ENCODE data around the gene CLEC18B.
"Not testable (repeated sequence)": the region's sequence is repeated elsewhere in the genome, so short reads cannot be mapped to it uniquely, and the experiment has no call there.

The CLEC18B gene

DNA sequence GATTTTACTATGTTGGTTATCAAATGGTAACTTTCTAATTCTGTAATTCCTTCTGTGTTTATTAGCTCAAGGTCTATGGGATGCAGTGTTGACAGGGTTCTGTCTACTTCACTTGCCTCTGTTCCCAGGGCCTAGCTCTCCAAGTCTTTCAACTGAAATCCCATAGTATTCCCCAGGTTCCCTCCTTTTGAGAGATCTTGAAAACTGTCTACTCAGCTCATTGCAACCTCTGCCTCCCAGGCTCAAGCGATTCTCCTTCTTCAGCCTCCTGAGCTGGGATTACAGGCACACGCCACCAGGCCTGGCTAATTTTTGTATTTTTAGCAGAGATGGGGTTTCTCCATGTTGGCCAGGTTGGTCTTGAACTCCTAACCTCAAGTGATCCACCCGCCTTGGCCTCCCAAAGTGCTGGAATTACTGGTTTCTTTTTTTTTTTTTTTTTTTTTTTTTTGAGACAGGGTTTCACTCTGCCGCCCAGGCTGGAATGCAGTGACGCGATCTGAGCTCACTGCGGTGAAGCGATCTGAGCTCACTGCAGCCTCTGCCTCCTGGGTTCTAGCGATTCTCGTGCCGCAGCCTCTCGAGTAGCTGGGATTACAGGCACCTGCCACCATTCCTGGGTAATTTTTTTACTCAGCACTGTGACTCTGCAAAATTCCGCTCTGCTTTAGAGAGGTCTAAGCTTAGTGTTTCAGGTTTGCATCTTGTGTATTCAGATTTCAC is 22.5 kb upstream of the CLEC18B start:
- not testable (repeated sequence) for DNase-seq

DNA sequence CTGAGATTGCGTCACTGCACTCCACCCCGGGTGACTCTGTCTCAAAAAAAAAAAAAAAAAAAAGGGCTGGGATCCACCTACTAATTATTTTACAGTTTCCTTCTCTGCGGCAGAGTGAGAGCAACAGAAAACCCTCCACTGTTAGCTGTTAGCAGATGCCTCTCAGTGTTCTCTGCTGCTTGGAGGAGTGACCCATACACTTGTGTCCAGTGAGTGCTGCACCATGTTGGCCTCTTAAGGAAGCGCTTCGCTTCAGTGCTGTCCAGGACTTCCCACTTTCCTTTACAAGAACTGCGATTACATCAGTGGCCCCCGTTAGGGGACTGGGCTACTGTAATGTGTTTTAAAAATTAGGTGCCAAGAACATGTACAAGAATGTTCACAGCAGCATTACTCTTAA is 18.4 kb upstream of the CLEC18B start:
- no peak for DNase-seq

DNA sequence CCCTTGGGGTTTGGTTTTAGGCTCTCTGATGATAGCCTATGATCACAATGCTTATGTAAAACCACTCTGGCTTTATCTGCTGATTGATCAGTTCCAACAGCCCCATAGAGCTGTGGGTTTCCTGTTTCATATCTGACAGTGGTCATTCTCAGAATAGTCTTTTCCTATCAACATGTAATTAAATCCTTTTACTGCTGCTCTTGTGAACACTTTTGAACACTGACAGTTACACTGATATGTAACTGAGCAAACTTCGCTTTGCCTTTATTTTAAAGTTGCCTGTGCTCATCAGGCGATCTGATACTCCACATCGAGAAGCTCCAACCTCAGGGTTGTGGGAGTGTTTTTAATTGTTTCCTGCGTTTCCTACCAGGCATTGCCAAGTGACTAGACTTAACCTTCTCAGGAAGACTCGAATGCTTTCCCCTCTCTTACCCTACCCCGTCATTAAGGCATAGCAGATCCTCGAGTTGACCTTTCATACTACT is 17.3 kb upstream of the CLEC18B start:
- DNase-seq = no peak

DNA sequence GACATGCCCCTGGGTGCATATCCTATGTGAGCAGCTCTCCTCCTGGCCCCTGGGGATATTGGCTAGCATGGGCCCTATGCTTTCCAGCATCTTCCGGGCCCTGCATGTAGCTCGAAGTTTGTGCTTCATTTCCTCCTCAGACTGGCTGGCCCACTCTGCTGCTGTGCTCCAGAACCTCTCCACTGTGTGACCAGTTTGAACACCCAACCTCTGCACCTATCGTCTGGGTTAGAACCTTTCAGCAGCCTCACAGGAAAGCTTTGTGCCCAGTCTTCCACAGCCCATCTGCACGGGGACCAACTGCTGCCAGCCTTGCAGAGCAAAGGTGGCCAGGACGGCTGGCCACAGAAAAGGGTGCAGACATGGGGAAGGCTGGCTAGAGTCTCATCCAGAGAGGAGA is 10.2 kb upstream of the CLEC18B start:
- DNase-seq = no peak

DNA sequence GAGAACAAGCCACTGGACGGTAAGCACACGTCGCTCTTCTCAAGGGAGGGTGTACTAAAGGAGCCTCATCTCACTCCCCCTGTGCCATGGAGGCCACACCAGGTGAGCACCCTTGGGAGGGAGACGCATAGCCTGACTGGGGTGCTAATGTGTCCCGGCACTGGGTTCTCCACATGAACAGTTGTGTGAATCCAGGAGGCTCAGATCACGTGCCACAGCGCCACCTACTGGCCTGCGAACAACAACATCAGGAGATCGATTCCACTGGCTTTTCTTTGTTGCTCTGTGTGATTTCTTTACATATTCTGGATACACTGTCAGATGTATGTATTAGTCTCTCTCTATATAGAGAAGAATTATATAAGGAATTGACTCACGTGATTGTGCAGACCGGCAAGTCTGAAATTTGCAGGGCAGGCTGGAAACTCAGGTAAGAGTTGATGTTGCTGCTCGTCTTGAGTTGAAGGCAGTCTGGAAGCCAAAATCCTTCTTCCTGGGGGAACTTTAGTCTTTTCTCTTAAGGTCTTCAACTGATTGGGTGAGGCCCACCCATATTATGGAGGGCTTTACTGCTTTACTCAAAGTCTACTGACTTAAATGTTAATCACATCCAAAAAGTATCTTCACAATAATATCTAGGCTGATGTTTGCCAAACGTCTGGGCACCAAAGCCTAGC is 8.9 kb upstream of the CLEC18B start:
- DNase-seq = not testable (repeated sequence)

DNA sequence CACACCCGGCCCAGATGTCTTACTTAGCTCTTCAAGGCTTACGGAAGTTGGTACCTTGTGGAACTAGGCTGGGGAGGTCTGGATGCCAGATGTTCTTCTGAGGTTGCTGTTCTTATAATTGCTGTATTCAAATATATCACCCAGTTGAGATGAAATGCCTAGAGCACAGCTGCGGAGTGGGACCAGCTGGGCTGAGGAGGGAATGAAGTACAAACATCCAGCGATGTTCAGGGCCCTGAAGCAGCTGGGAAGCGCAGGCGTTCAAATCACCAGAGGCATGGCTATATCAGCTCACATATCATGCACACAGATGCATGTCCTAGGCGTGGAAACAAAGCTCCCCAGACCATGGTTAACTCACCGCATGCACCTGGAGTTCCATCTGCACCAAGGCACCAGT is 7.2 kb upstream of the CLEC18B start:
- DNase-seq = not testable (repeated sequence)

DNA sequence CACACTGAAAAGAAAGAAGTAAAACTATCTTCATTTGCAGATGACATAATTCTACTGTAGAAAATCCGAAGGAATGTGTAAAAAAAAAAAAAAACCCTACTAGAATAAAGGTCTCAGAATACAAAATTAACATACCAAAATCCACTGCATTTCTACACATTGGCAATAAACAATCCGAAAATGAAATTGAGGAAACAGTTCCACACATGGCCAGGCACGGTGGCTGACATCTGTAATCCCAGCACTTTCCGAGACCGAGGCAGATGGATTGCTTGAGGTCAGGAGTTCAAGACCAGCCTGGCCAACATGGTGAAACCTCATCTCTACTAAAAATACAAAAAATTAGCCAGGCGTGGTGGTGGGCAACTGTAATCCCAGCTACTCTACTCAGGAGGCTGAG is 4.5 kb upstream of the CLEC18B start:
- not testable (repeated sequence) for DNase-seq

DNA sequence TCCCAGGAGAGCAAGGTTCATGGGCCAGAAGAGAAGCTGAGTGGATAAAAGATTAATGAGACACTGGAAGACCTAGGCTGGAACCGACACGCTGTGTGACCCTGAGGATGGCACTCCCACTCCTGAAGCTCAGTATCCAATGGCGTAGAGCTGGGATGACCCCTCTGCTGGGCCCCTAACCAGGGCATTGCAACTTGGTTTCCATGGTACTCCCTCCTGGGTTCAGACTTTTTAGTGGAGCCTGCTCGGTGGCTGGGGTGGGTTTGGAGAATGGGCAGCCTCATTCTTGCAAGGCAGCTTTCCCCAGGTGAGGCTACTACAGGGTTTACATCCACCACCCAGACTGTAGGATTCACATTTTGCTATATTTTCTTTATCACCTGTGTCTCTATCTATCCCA is 2.4 kb upstream of the CLEC18B start:
- DNase-seq = not testable (repeated sequence)

DNA sequence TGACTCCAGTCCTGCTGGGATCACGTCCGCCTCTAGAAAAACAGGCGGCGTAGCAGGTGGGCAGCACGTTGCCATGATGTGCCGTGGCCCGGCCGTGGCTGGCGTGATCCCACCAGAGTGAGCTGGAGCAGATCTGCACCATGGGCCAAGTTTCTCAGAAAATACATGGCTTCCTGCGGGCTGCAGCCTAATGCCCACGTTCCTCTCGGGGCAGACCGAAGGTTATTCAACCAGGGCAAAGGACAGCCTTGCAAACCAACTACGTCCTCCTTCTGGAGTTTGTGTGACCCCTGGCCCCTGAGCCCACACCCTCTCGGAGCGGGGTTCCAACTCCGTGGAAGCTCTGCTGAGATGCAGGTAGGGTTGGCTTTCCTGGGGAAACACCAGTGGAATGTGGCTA is 808 bp upstream of the CLEC18B start:
- not testable (repeated sequence) for DNase-seq

DNA sequence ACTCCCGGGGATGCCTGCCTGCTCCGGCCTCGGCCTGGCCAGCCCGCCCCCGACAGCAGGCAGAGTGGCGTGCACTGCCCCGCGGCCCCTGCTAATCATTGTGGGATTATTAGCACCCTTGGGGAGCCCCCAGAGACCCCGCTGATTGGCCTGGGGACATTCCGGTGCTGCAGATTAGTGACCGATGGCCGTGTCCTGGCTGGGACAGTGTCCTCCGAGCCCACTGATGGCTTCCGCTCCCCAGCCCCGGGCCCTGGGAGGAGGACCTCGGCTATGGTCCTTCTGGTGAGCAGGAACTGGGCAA is 156 bp upstream of the CLEC18B start:
- DNase-seq = not testable (repeated sequence)

DNA sequence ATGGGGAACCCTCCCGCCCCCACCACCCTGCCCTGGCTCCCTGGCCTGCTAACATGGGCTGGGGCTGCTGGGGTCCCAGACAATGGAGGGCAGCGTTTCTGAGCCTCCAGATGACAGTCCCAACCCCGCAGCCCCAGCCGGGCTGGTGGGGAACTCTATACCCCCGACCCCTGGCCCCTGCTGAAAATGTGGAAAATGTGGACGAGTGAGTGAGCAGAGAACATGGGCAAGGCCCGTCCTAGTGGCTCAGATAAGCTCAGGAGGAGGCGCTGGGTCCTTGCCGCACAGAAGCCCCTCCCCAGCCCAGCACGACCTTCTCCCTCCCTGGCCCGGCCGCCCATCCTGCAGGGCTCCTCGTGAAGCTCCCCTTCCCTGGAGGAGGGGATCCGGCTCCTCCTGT is 1.5 kb downstream of the CLEC18B start:
- not testable (repeated sequence) for DNase-seq

DNA sequence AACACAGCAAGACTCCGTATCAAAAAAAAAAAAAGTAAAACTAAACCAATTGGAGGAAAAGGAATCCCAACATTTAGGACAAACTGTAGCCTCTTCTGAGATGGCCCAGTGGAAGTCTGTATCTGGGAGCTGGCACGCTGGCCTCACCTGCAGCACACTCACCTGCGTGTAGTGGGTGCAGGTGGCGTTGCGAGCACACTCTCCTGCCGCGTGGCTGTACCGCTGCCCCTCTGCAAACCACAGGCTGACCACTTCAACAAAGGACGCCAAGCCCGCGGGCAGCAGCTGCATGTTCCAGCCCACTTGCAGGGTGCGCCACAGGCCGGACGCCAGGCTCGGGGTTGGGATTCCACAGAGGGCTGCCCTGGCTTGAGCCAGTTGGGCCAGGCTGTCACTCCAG is 3.4 kb downstream of the CLEC18B start:
- not testable (repeated sequence) for DNase-seq

DNA sequence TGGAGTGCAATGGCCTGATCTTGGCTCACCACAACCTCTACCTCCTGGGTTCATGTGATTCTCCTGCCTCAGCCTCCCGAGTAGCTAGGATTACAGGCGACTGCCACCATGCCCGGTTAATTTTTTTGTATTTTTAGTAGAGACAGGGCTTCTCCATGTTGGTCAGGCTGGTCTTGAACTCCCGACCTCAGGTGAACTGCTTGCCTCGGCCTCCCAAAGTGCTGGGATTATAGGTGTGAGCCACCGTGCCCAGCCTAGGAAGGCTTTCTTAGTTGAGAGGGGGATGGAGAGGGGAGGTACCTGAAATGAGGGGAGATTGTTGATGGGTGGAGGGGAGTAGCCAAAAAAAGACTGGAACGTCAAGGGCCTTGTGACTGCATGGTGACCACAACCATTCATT is 7.4 kb downstream of the CLEC18B start:
- DNase-seq = not testable (repeated sequence)

DNA sequence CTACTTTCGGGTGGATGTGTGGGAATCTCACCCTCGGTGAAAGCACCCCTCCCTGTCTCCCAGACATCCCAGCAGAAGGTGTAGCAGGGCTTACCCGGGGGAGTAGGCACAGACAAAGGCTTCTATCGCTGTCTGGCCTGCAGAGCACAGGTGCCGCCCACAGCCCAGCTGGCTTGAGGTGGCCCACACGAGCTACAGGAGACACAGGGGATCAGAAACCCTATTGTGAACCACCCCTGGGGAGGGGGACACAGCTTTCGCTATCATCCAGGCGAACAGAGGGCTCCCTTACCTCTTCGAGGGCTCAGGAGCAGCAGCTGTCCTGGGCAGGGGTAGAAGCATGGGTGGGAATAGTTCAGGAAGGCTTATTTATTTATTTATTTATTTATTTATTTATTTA is 7.8 kb downstream of the CLEC18B start:
- not testable (repeated sequence) for DNase-seq

DNA sequence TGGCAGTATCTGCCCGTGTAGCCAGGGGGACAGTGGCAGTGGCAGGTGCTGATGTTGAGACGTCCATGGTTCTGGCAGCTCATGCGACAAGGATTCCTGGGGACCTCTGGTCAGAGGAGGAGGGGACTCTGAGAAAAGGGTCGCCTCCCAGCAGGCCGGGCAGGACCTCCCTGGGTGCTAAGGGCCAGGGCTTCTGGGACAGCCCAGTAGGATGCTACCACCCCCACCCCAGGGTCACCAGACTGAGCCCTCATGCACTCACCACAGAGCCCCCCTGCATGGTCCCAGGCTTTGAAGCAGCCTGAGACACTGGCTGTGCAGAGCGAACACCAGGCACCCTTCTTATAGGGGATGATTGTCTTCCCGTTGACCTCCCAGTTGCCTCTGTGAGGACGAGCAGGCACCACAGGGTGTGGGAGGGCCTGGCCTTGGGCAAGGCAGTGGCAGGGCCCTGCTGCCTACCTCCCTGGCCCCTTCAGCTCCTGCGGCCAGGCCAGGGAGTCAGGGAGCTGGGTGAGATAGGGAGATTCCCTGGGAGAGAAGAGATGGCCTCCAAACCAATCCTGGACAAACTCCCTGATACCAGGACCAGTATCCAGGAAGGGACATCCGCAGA is 8.4 kb downstream of the CLEC18B start:
- DNase-seq = not testable (repeated sequence)

DNA sequence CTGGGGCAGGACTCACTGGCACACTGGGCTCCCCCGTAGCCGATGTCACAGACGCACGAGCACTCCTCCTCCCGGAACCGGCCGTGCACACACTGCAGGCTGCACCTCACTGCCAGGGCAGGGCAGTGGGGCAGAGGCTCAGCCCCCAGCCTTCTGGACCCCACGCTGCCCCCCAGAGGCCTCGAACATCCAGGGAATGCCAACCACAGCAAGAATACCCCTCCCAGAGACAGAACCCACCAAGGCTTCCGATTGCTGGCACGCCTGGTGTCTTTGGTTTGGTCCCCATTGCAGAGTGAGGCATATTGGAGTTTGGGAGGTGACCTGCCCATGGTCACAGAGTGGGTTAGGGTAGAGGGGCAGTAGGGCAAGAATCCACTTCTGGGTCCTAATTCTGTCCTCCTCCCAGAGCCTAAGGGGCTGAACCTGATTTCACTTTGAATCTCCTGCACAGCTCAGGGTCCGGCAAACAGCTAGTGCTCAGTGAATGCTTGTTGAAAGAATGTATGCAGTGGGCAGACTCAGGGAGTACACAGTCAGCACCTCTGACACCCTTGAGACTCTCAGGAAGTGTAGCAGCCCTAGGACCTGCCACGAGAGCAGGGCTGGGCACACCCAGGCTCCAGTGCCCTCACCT is 9.0 kb downstream of the CLEC18B start:
- DNase-seq = not testable (repeated sequence)

DNA sequence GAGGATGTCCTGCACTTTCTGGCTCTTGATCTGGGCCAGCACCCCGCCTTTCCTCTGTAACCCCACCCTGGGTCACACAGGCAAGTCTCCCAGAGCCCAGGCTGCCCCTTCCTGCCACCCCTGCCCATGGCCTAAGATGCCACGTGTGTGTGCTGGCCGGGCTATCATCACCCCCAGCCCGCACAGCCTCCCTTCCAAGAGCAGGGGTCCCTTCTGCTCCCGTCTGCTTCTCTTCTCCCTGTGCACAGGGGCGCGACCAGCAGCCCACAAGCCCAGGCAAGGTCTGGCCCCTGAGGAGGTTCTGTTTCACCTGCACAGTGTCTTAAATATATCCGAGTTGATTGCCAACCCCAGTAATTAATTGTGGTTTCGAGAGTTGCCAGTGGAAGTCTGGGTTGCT is 10.3 kb downstream of the CLEC18B start:
- not testable (repeated sequence) for DNase-seq

DNA sequence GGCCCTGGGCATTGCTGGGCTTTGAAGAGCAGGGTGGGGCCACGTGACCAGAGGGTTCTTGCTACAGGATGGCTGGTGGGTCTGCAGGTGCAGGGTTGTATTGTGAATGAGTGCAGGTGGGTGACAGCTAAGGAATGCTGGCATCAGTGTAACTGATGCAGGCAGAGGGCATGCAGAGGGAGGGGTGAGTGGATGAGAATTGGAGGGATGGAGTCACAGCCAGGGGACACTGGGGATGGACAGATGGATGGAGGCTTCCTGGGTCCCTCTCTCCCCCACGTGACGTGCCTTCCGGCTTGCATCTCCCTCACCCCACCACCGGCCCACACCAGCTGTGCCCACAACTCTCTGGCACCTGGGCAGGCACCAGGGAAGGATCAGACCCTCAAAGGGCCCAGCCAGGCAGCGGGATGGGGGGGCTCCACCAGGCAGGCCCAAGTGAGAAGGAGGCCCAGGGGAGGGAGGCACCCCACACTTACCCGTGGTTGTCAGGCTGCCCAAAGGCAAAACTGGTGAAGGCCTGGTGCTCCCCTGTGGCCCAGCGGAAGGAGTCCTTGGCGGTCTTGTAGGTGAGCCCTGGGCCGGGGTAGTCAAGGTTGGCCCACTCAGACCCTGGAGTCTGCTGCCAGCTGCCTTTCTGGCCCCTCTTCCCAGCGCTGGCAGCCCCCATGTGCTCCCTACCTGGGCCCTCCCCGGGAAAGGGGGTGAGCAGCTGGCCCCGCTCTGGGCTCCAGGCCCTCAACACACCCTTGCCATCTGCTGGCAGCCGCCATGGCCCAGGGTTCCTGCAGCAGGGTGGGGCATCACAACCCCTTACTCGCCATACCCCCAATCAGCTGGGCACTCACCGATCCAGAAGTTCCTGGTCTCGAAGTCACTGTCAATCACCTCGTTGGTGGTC is 11.0 kb downstream of the CLEC18B start:
- not testable (repeated sequence) for DNase-seq

DNA sequence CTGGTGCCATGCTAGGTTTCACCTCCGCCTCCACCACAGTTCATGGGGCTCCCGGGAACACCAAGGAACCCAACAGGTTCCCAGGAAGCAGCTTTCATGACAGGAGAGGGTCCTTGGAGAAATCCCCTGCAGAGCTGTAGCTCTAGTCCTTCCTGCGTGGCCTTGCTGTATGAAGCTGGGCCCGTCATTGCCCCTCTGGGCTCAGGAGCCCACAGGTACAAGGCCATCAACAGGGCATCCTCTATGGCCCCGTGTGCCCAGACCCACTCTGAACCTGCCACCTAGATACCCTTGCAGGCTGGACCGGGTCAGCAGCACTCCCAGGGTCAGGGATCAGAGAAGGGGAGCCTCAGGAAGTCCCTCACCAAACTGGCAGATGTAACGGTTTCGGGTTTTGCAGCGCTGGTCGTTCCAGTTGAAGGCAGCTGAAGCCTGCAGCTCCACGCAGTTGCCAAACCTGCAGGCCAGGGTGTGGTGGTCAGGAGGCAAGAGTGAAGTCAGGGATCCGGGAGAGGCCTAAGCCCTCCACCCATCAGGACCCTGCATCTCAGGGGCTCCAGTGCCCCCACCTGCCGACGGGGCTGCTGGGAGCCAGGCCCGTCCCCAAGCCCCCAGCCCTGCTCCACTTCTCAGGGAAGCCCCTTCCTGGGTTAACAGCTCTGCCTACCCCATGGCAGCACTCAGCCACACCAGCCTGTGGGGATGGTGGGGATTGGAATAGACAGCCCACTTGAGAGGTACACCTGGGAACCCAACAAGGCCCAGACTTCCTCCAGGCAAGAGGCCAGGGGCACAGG is 11.9 kb downstream of the CLEC18B start:
- DNase-seq = not testable (repeated sequence)

DNA sequence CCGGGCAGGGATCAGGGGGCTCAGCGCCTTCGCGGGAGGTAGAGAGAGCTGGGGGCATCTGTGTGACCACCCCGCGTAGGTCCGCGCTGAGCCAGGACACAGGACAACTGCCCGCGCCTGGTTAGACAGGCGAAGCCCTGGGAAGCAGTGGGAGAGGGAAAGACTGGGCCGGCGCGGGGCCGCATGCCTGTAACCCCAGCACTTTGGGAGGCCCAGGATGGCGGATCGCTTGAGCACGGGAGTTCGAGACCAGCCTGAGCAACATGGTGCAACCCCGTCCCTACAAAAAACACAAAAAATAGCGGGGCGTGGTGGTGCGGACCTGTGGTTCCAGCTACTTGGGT is 13.9 kb downstream of the CLEC18B start:
- DNase-seq = not testable (repeated sequence)

DNA sequence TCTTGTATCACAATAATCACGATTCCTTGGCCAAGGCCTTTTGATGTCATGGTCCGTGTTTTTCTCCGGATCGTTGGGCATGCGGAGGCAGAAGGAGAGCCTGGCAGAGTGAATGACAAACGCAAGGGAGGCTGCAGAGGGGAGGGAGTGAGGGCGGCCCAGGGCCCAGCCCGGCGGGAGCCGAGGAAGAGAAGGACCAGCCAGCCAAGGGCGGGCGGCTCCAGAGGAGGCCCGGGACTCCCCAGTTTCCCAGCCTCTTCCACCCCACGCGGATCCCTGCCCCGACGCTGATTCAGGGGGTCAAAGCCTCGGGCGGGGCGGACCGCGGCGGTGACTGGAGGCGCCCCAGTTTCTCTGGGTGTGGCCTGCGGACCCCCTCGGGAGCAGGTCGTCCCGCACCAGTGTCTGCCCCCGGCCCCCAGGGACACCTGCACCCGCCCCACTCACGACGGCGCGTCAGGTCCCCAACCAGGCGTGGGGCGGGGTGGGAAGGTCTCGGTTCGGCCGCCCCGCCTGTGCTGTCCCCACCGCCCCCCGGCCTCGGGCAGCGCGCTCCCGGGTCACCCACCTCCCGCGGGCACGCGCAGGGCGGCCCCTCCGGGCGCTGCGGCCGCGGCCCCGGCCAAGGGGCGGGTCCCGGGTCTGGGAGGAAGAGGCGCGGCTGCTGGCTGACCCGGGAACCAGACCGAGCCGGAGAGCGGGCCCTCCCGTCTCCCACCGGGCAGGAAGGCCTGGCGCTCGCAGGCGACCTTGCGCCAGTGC is 14.5 kb downstream of the CLEC18B start:
- DNase-seq = not testable (repeated sequence)

Measured in activated CD4-positive, CD25-positive, alpha-beta regulatory T cell treated with anti-CD3 and anti-CD28 coated beads, Interleukin-2, amount 50 U/mL, for 72 hours (primary cell).